ENCODE measurements around the gene ISOC1.

Gene ISOC1

GRCh38 chr5:129082225-129083136 is 12.1 kb upstream of the ISOC1 start:
- DNase-seq (ENCODE audit: low read depth), result no peak
- no peak overlapping the region for H3K4me3 ChIP-seq (ENCODE audit: low read depth, low read length)
- TF ChIP-seq CTCF (IDR thresholded peaks at IDR 0.05; ENCODE audit: insufficient read depth, low read depth, low read length, missing control alignments), result no peak

- peak; percentile 88 for DNase-seq (ENCODE audit: low read depth)
- TF ChIP-seq CTCF (IDR thresholded peaks at IDR 0.05; ENCODE audit: insufficient read depth, low read depth, low read length, missing control alignments), result no peak
- H3K4me3 ChIP-seq (ENCODE audit: low read depth, low read length), result peak overlapping the region; percentile 83
These were observed 663 bp downstream of the ISOC1 start for GRCh38 chr5:129094924-129095899.

GRCh38 chr5:129096382-129096991 is 1.9 kb downstream of the ISOC1 start:
- DNase-seq (ENCODE audit: low read depth), result no peak
- TF ChIP-seq CTCF (IDR thresholded peaks at IDR 0.05; ENCODE audit: insufficient read depth, low read depth, low read length, missing control alignments), result no peak
- H3K4me3 ChIP-seq (ENCODE audit: low read depth, low read length), result no peak overlapping the region

- TF ChIP-seq CTCF (IDR thresholded peaks at IDR 0.05; ENCODE audit: insufficient read depth, low read depth, low read length, missing control alignments), result no peak
- no peak for DNase-seq (ENCODE audit: low read depth)
- no peak overlapping the region for H3K4me3 ChIP-seq (ENCODE audit: low read depth, low read length)
These were observed 3.1 kb downstream of the ISOC1 start for GRCh38 chr5:129097498-129098296.

- no peak overlapping the region for H3K4me3 ChIP-seq (ENCODE audit: low read depth, low read length)
- no peak for TF ChIP-seq CTCF (IDR thresholded peaks at IDR 0.05; ENCODE audit: insufficient read depth, low read depth, low read length, missing control alignments)
- no peak for DNase-seq (ENCODE audit: low read depth)
These were observed 4.1 kb downstream of the ISOC1 start for GRCh38 chr5:129098488-129099183.
